Measurements from ENCODE around the gene JAKMIP1.

Gene JAKMIP1

DNA sequence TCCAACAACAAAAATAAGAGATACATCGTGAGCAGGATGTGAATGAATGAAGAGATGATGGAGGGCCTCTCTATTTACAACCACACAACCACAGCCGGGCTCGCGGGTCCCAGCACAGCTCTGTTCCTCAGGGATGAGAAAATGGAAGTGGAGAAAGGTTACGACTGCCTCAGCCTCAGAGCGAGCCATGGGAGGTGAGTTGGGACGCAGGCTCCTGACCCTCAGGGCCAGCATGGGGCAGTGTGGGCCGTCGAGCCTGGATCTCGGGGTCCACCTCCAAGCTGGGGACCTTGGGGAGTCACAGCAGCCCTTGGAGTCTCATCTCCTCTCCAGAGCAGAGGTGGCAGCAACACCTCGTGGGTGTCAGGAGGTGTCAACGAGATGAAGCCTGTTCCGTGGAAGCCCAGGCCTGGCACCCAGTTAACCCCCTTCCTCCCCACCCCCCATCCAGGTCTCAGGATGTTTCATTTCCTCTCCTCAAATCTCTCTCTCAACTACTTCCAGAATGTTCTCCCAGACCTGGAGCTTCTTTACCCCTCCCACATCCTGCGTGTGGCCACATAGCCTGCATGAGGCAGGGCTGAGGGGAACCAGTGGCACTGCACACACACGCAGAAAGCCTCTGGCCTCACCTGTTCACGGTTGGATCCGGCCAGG, 208.1 kb downstream of the JAKMIP1 start:
- DNase-seq (ENCODE audit: low read depth), result no peak

DNA sequence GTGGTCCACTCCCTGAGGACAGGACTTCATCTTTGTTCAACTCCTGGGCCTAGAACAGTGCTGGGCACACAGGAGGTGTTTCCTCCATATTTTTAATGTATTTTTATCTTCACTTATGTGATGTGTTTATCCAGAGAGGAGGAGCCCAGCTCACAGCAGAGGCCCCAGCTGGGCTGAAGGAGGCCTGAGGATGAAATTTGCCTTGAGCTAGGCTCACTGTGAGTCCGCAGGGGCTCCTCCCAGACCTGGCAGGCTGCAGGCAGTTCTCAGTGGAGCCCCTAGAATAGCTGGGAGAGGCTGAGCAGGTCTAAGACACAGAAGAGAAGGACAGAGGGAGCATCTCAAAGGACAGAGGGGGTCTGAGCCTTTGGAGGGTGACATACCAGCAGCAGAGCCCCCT, 208.9 kb downstream of the JAKMIP1 start:
- no peak for DNase-seq (ENCODE audit: low read depth)

DNA sequence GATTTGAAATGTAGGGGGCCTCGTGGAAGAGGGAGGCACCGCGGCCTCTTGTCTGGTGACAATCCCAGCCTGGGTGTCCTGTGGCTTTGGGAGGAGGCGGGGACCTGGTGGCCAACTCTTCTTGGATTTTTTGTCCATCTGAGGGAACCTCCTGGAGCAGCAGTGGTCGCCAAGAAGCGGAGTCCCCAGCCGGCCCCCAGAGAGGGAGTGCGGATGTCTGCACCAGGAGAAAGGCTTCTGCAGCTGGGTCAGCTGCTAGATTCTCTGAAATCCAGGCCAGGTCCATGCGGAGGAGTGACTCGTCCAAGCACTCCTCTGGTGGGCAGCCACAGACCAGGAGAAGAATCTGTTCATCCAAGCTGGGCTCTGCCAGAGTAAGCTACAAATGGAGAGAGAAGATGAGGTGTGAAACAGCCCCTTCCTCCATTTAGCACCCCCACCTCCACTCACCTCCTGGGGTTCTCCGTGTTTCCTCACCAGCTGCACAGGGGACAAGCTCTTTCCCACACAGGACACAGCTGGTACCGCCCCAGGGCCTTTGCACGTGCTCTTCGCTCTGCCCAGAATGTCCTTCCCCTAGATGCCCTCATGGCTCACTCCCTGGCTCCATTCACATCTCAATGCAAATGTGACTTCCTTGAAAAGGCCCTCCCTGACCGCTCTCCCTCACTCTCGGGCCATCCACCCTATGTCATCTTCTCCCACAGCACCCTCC, 209.7 kb downstream of the JAKMIP1 start:
- no peak for DNase-seq (ENCODE audit: low read depth)

DNA sequence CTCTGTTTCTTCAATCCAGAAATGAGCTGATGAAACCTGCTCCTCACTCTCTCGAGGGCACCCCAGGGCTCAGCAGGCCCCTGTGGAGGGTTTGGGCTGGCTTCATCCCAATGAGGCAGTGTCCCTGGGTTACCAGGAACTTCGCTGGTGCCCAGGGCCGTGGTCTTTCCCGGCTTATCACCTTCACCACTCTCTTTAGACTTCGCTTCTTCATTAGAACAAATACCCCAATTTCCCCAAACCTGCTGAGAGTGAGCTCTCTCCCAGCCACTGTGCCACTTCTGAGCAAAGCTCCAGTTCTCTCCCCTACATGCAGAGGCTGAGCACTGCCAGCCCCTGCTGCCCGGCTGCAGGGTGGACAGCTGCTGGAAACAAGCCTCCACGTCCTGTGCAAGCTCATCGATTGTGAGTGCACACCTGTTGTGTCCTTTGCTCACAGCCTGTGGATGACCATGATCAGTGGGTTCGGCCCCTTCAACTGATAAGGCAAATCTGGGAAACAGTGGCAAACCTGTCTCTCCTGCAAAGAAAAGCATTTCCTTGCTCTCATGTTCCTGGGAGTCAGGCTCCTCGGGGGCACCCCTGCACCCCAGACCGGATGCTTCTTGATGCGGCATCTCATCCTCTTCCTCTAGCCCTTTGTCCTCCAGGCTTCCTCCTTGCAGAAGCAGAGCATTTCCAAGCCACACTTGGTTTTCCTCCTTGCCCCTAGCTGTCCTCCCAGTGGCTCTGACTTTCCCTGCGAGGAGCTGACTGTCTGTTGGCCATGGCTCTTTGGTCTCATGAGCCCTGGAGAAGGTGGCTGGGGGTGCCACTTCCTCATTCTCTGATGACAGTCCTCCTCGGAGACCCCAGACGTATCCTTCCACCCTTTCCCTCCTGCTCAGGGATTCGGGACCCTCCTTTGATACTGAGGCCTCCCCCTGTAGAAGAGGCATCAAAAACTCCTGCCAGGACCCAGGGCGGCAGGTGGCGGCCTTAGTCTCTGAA, 210.8 kb downstream of the JAKMIP1 start:
- no peak for DNase-seq (ENCODE audit: low read depth)

DNA sequence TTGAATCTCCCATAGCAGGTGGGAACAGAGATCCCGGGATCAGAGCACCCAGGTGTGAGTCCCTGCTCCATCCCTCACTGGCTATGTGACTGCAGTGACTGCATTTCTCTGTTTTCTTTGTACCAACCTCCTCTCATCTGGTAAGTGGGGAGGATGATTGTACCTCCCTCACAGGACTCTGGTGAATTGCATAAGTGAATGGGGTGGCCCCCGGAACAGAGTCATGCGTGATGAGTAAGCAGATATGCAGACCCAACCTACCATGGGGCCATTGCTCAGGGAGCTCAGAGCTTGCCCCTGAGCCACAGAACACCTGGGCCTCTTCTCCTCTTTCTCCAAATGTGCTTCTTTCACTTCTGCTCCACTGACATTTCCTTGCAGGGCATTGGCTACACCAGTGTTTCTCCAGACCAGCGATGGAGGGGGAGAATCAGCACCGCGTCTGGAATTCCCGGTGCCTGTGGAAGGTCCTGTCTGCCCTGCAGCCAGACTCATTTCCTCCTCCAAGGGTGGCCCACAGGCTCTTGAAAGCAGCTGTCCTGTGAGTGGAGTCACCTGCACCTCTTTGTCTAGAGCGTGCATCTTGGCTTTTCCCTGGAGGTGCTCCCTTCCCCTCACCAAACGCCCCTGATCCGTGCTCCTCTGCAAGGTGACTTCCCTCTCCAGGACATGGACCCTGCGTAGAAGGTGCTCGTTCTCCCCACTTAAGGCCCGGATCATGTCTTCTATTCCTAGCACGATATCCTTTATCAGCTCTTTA, 212.1 kb downstream of the JAKMIP1 start:
- no peak for DNase-seq (ENCODE audit: low read depth)

DNA sequence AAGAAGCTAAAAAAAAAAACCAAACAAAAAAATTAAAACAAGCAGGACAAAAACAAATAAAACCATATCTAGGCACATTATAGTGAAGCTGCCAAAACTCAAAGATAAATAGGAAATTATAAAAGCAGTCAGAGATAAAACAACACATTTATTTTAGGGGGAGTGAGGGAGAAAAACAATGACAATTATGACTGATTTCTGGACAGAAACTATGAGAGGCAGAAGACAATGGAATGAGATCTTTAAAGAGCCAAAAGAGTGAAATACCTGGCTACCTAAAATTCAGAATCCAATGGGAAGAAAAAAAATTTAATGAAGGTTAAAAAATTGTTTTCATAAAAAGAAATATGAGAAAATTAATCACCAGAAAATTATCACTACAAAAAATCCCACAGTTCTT, 215.5 kb downstream of the JAKMIP1 start:
- DNase-seq (ENCODE audit: low read depth), result no peak

DNA sequence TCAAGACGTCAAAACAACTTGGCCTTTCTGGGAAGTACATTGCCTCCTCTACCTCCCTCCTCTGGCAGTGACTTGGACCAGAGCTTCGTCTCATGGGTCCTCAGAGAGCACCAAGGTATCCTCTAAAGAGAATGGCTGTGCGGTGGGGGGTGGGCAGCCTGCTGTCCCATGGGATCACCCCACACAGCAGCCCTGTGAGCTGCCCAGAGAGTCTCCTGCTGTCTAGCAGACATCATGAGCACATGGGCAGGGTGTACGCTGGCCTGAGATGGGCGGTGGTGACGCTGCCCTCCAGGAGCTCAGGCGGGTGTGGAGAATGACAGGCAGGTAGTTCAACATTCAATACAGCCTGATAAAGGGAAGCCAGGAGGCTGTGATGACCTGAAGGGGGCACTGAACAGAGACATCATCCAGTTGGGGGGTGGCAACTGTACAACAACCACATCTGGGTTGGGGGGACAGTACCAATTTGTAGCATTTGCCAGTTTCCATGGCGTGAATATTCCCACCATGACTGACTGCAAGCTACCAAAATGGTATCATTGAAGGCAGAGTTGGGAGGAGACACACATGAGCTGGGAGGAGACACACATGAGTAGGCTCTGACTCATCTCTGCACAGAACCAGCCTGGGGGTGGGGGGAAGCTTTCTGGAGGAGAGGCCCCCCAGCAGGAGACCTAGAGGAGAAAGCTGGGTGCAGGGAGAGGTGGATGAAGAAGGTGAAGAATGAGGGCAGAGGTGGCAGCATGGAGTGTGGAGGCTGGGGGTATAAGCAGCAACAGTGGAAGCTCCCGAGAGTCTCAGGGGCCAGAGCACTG, 218.0 kb downstream of the JAKMIP1 start:
- no peak for DNase-seq (ENCODE audit: low read depth)

DNA sequence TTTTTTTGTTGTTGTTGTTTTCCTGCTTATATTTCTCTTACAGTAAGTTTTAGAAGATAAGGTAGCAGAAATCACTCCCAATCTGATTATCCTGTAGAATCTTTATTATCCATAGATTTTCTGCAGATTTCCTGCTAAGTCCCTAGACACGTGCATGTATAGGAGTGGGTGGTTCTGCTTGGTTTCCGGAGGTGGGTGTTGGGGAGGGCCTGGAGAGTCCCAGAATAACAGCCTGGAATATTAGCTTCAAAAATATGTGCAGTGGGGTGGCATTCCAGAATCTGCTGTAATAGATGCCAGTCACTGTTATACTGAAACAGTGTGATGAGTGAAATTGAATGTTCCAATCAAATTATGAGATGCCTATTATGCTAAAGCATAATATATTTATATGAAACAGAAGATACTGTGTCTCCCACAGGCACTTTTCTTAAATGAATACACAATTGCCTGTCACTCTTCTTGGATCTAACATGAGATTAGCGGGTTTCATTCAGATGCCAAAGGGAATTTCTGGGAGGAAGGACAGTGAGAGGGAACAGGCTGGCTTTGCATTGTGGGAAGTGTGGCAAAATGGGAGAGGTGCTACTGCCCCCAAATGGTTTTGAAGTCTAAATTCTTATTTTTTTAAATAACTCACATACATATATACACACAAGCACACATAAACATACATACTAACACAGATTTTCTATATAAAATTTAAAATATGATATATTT, 219.8 kb downstream of the JAKMIP1 start:
- DNase-seq (ENCODE audit: low read depth), result no peak

DNA sequence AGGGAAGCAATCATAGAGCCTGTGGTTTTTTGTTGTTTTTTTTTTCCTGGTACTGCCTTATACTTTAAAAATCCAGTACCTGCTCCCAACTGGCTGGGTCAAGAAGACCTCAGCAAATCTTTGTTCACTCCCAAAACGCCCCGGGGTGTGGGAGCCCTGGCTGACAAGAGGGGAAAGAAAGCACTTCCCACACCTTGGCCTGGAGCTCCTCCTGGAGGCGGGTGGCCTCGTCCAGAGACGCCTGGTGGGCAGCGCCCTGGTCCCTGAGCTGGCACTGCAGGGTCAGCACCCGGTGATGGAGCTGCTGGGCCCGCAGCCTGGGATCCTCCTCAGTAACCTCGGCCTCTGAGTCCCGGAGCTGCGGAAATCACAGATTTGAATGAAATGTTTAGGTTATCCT, 220.4 kb downstream of the JAKMIP1 start:
- DNase-seq (ENCODE audit: low read depth), result peak; percentile 18

DNA sequence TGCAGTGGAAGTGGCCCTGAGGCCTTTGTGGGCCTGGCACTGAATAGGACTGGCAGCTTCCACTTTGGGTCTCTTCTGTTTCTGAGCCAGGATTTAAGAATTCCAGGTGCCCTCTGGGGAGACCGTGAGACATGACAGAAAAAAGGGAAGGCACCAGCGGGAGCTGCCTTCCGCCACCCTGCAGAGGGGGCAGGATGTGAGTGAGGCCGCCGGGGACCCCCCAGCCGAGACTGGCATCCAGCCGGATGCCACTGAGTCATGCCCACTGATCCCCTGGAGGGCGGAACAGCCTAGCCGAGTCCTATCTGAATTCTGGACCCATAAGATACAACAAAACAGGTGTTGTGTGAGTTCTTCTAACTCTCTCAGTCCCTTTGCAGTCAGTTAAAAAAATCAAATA, 223.4 kb downstream of the JAKMIP1 start:
- DNase-seq (ENCODE audit: low read depth), result no peak

DNA sequence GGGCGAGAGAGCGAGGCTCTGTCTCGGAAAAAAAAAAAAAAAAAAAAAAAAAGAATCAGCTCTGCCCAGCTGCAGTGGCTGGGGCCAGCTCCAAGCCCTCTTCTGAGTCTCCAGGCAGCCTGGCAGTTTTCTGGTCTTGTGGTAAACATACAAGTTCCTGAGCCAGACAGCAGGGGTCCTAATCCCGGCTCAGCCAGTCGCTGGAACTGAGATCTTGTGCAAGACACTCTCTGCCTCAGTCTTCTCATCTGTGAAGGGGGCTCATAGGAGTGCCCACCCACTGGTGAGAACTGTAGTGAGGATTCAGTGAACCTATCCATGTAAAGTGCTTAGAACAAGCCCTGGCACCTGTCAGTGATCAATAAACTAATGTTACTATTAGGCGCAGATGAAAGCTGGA, 223.9 kb downstream of the JAKMIP1 start:
- no peak for DNase-seq (ENCODE audit: low read depth)

Measured in ELR (cell line).